ENCODE measurements around the gene DSCAM. TPM values are rescaled to one million over a fixed set of nuclear protein-coding genes. Genes with fewer than 3 reads are reported as not detected.

DSCAM gene
- total and polyA plus RNA-seq, 2 donors (not counting 3 experiments of a cell fraction or from before 2014, with no cell fraction given), result not detected

- no peak overlapping the region for H2AFZ ChIP-seq (ENCODE audit: low read depth, low read length)
- no peak overlapping the region for H3K4me2 ChIP-seq (ENCODE audit: insufficient read depth, low read length)
- H3K27ac ChIP-seq (ENCODE audit: insufficient read depth, low read depth, low read length), result no peak overlapping the region
- no peak overlapping the region for H3K4me3 ChIP-seq (replicated peaks in 1 of 3; ENCODE audit: insufficient read depth in 1 of 3, low read depth in 1 of 3, low read length in 3 of 3)
- TF ChIP-seq POLR2AphosphoS5 (IDR thresholded peaks at IDR 0.05; ENCODE audit: insufficient read depth, low read depth, low read length) (no peak), FOS (IDR thresholded peaks at IDR 0.05; ENCODE audit: borderline replicate concordance, insufficient read depth, low read length) (no peak), CTCF (IDR thresholded peaks at IDR 0.05; ENCODE audit: extremely low read depth in 1 of 2, insufficient read depth in 1 of 2, low read depth in 1 of 2, low read length in 2 of 2) (no peak), MAX (IDR thresholded peaks at IDR 0.05; ENCODE audit: insufficient read depth, insufficient read length) (no peak), POLR2A (IDR thresholded peaks at IDR 0.05; ENCODE audit: low read depth, low read length) (no peak), MYC (IDR thresholded peaks at IDR 0.05; ENCODE audit: low read depth, low read length) (no peak), GATA2 (IDR thresholded peaks at IDR 0.05; ENCODE audit: insufficient read depth, insufficient read length, low read depth, low read length) (no peak), EZH2 (IDR thresholded peaks at IDR 0.05; ENCODE audit: borderline replicate concordance, low read depth, low read length, severe bottlenecking) (no peak), JUN (IDR thresholded peaks at IDR 0.05; ENCODE audit: borderline replicate concordance, insufficient read depth, insufficient read length, low read depth) (no peak)
- FAIRE-seq (no peak), DNase-seq (ENCODE audit: low read depth, low spot score) (no peak)
- no peak overlapping the region for H3K9ac ChIP-seq (replicated peaks; ENCODE audit: extremely low read depth, insufficient read depth, low read length)
- H3K36me3 ChIP-seq (ENCODE audit: control insufficient read depth in 2 of 2, extremely low read depth in 1 of 2, insufficient read depth in 2 of 2, low read length in 2 of 2), result no peaks in the 10 kb centered on the region
- CTCF ChIA-PET, result no interaction called here
- H3K4me1 ChIP-seq (ENCODE audit: control insufficient read depth, extremely low read depth, insufficient read depth, low read length), result no peaks in the 10 kb centered on the region
- no peaks in the 10 kb centered on the region for H4K20me1 ChIP-seq (replicated peaks; ENCODE audit: control insufficient read depth, extremely low read depth, insufficient read depth, low read length)
- POLR2A ChIA-PET, result no interaction called here
- intact Hi-C loops (cut with micrococcal nuclease) (no loop called here), dilution Hi-C loops (cut with MboI; ENCODE audit: extremely low pct_ligation_motif_present, low sequenced_read_pairs) (no loop called here)
- H3K79me2 ChIP-seq (ENCODE audit: control insufficient read depth, insufficient read depth, low read length), result no peaks in the 10 kb centered on the region
- no TSS peak for BruUV-seq (replicated peaks)
- peaks cover 2% of the 10 kb centered on the region for H3K9me3 ChIP-seq (replicated peaks; ENCODE audit: control insufficient read depth, insufficient read depth, low read length)
- no peaks in the 10 kb centered on the region for H3K27me3 ChIP-seq (ENCODE audit: control insufficient read depth in 2 of 2, insufficient read depth in 2 of 2, low read length in 2 of 2)
- H3K9me1 ChIP-seq (replicated peaks; ENCODE audit: control insufficient read depth, extremely low read depth, insufficient read depth, low read length), result no peaks in the 10 kb centered on the region
Observed at GRCh38 chr21:40313260-40313659, 533.7 kb downstream of the DSCAM start.
